Glutamatergic neuron (in vitro differentiated cells): Measurements from ENCODE around the gene GGCT. TPM values are rescaled to one million over a fixed set of nuclear protein-coding genes. Genes with fewer than 3 reads are reported as not detected.

Experiments
- DNase-seq: peaks from one replicate; pipeline ENCODE4 v3.0.0; 2022
- H3K27ac Mint-ChIP-seq: one replicate; pipeline ENCODE4 v1.8.0; 2020; ENCODE audit warnings: mild to moderate bottlenecking, mixed read lengths, inconsistent platforms; ENCODE audit not compliant: unreplicated experiment
- H3K27me3 Mint-ChIP-seq: one replicate; pipeline ENCODE4 v1.8.0; 2020; ENCODE audit warnings: mild to moderate bottlenecking, moderate library complexity, mixed read lengths, inconsistent platforms; ENCODE audit not compliant: unreplicated experiment
- H3K36me3 Mint-ChIP-seq: one replicate; pipeline ENCODE4 v1.8.0; 2020; ENCODE audit warnings: mild to moderate bottlenecking, mixed read lengths, inconsistent platforms; ENCODE audit not compliant: unreplicated experiment
- H3K4me1 Mint-ChIP-seq: one replicate; pipeline ENCODE4 v1.8.0; 2020; ENCODE audit warnings: mild to moderate bottlenecking, low read depth, mixed read lengths, inconsistent platforms; ENCODE audit not compliant: unreplicated experiment
- H3K4me3 Mint-ChIP-seq: one replicate; pipeline ENCODE4 v1.8.0; 2020; ENCODE audit warnings: mild to moderate bottlenecking, mixed read lengths, inconsistent platforms; ENCODE audit not compliant: unreplicated experiment
- H3K9me3 Mint-ChIP-seq: one replicate; pipeline ENCODE4 v1.8.0; 2020; ENCODE audit warnings: mild to moderate bottlenecking, moderate library complexity, mixed read lengths, inconsistent platforms; ENCODE audit not compliant: unreplicated experiment
- CTCF ChIP-seq: fragments of 200-600 bp; sonication (generic); IDR thresholded peaks from one replicate; pipeline ENCODE4 v1.5.0; 2021; ENCODE audit not compliant: partially characterized antibody, unreplicated experiment
- total RNA-seq: library from RNA; stranded (reverse); fragmentation: NEBNext Ultra II Directional; extraction: Animal tissue kit (Norgen Biotek cat#: 25700); gene quantifications from one replicate; pipeline ENCODE4 v1.2.1, GENCODE V29; 2021; ENCODE audit not compliant: unreplicated experiment

The GGCT gene
- total RNA-seq, 1 donor from 2014 or later = 25.0 TPM

- Mint-ChIP-seq H3K9me3 (peaks cover 1% of the 10 kb centered on the region), H3K27ac (no peak overlapping the region), H3K36me3 (no peaks in the 10 kb centered on the region), H3K4me3 (no peak overlapping the region), H3K27me3 (peaks cover 5% of the 10 kb centered on the region), H3K4me1 (peaks cover 2% of the 10 kb centered on the region)
- TF ChIP-seq CTCF = no peak
- no peak for DNase-seq
Measured at GRCh38 chr7:30447466-30447865, 57.2 kb downstream of the GGCT start.

Other genes with a start within 250 kb of the GGCT start
- 16.7 TPM for gene ZNRF2, start 220.2 kb downstream of the GGCT start, total RNA-seq
- gene NOD1, start 26.0 kb downstream of the GGCT start, total RNA-seq = 9.3 TPM
- gene GARS1, start 90.0 kb upstream of the GGCT start, total RNA-seq = 511 TPM
- 2.4 TPM for gene CRHR2, start 177.6 kb upstream of the GGCT start, total RNA-seq
- 1.7 TPM for gene INMT, start 247.3 kb upstream of the GGCT start, total RNA-seq